ENCODE data around the gene IFNK. TPM values are rescaled to one million over a fixed set of nuclear protein-coding genes. Genes with fewer than 3 reads are reported as not detected.

The IFNK gene
- total and polyA plus RNA-seq, 2 experiments from 2014 or later = not detected

DNA sequence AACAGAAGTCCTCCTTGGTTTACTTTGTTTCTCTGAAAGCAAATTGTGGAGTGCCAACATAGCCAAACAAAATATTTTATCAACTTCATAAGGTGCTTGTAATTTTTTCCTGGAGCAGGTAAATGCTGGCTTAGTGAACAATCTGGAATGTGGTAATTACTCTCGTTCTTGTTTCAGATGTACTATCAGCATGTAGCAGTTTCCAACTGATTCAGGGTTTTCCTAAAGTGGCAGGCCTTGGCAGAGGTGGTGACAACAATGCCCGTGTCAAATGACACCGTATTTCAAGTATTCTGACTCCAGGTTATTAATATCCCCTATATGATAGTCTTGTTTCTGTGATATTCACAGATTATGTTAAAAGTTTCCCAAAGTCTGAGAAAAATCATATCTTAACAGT, 48.0 kb downstream of the IFNK start (continued):
- TF ChIP-seq, protein P1, sequence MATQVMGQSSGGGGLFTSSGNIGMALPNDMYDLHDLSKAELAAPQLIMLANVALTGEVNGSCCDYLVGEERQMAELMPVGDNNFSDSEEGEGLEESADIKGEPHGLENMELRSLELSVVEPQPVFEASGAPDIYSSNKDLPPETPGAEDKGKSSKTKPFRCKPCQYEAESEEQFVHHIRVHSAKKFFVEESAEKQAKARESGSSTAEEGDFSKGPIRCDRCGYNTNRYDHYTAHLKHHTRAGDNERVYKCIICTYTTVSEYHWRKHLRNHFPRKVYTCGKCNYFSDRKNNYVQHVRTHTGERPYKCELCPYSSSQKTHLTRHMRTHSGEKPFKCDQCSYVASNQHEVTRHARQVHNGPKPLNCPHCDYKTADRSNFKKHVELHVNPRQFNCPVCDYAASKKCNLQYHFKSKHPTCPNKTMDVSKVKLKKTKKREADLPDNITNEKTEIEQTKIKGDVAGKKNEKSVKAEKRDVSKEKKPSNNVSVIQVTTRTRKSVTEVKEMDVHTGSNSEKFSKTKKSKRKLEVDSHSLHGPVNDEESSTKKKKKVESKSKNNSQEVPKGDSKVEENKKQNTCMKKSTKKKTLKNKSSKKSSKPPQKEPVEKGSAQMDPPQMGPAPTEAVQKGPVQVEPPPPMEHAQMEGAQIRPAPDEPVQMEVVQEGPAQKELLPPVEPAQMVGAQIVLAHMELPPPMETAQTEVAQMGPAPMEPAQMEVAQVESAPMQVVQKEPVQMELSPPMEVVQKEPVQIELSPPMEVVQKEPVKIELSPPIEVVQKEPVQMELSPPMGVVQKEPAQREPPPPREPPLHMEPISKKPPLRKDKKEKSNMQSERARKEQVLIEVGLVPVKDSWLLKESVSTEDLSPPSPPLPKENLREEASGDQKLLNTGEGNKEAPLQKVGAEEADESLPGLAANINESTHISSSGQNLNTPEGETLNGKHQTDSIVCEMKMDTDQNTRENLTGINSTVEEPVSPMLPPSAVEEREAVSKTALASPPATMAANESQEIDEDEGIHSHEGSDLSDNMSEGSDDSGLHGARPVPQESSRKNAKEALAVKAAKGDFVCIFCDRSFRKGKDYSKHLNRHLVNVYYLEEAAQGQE (IDR thresholded peaks at IDR 0.05; ENCODE audit: unreplicated experiment) = no peak
- no peak for TF ChIP-seq ZNF114 (CRISPR knock-in tag; IDR thresholded peaks at IDR 0.05)
- TF ChIP-seq, protein P2, sequence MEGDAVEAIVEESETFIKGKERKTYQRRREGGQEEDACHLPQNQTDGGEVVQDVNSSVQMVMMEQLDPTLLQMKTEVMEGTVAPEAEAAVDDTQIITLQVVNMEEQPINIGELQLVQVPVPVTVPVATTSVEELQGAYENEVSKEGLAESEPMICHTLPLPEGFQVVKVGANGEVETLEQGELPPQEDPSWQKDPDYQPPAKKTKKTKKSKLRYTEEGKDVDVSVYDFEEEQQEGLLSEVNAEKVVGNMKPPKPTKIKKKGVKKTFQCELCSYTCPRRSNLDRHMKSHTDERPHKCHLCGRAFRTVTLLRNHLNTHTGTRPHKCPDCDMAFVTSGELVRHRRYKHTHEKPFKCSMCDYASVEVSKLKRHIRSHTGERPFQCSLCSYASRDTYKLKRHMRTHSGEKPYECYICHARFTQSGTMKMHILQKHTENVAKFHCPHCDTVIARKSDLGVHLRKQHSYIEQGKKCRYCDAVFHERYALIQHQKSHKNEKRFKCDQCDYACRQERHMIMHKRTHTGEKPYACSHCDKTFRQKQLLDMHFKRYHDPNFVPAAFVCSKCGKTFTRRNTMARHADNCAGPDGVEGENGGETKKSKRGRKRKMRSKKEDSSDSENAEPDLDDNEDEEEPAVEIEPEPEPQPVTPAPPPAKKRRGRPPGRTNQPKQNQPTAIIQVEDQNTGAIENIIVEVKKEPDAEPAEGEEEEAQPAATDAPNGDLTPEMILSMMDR (conservative IDR thresholded peaks at IDR 0.05; ENCODE audit: low read depth in 2 of 2) = no peak

DNA sequence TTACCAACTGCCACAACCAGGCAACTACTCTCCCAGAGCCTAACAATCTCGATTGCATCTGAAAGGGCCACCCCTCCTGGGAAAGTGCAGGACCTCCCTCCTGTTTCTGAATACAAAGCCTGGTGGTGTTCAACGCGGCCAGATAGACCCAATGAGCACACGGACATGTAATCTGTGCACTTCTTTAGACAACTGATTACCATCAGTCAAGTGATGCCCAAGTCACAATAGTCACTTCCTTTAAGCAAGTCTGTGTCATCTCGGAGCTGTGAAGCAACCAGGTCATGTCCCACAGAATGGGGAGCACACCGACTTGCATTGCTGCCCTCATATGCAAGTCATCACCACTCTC, 48.5 kb downstream of the IFNK start:
- H3K9me2 ChIP-seq (ENCODE audit: insufficient read depth) = no peaks in the 10 kb centered on the region
- peak overlapping the region; percentile 90 for H3K4me3 Mint-ChIP-seq
- peaks cover 4% of the 10 kb centered on the region; the same call in 1 of the 3 replicates for H3K36me3 Mint-ChIP-seq (ENCODE audit: low read depth)
- TF ChIP-seq ZNF331 (CRISPR knock-in tag; IDR thresholded peaks at IDR 0.05; ENCODE audit: low read depth) = no peak
- TF ChIP-seq EZH2phosphoT487 (IDR thresholded peaks at IDR 0.05; ENCODE audit: unreplicated experiment) = no peak
- TF ChIP-seq, protein P2 (conservative IDR thresholded peaks at IDR 0.05; ENCODE audit: low read depth in 2 of 2) = no peak
- no peak for TF ChIP-seq POLR2AphosphoS5 (IDR thresholded peaks at IDR 0.05; ENCODE audit: low read depth)
- no peak for TF ChIP-seq EZH2 (IDR thresholded peaks at IDR 0.05; ENCODE audit: low read depth, unreplicated experiment)
- no peak for TF ChIP-seq JUNB (IDR thresholded peaks at IDR 0.05; ENCODE audit: unreplicated experiment)
- TF ChIP-seq NANOG (IDR thresholded peaks at IDR 0.05; ENCODE audit: borderline replicate concordance) = no peak
- TF ChIP-seq, protein P3, sequence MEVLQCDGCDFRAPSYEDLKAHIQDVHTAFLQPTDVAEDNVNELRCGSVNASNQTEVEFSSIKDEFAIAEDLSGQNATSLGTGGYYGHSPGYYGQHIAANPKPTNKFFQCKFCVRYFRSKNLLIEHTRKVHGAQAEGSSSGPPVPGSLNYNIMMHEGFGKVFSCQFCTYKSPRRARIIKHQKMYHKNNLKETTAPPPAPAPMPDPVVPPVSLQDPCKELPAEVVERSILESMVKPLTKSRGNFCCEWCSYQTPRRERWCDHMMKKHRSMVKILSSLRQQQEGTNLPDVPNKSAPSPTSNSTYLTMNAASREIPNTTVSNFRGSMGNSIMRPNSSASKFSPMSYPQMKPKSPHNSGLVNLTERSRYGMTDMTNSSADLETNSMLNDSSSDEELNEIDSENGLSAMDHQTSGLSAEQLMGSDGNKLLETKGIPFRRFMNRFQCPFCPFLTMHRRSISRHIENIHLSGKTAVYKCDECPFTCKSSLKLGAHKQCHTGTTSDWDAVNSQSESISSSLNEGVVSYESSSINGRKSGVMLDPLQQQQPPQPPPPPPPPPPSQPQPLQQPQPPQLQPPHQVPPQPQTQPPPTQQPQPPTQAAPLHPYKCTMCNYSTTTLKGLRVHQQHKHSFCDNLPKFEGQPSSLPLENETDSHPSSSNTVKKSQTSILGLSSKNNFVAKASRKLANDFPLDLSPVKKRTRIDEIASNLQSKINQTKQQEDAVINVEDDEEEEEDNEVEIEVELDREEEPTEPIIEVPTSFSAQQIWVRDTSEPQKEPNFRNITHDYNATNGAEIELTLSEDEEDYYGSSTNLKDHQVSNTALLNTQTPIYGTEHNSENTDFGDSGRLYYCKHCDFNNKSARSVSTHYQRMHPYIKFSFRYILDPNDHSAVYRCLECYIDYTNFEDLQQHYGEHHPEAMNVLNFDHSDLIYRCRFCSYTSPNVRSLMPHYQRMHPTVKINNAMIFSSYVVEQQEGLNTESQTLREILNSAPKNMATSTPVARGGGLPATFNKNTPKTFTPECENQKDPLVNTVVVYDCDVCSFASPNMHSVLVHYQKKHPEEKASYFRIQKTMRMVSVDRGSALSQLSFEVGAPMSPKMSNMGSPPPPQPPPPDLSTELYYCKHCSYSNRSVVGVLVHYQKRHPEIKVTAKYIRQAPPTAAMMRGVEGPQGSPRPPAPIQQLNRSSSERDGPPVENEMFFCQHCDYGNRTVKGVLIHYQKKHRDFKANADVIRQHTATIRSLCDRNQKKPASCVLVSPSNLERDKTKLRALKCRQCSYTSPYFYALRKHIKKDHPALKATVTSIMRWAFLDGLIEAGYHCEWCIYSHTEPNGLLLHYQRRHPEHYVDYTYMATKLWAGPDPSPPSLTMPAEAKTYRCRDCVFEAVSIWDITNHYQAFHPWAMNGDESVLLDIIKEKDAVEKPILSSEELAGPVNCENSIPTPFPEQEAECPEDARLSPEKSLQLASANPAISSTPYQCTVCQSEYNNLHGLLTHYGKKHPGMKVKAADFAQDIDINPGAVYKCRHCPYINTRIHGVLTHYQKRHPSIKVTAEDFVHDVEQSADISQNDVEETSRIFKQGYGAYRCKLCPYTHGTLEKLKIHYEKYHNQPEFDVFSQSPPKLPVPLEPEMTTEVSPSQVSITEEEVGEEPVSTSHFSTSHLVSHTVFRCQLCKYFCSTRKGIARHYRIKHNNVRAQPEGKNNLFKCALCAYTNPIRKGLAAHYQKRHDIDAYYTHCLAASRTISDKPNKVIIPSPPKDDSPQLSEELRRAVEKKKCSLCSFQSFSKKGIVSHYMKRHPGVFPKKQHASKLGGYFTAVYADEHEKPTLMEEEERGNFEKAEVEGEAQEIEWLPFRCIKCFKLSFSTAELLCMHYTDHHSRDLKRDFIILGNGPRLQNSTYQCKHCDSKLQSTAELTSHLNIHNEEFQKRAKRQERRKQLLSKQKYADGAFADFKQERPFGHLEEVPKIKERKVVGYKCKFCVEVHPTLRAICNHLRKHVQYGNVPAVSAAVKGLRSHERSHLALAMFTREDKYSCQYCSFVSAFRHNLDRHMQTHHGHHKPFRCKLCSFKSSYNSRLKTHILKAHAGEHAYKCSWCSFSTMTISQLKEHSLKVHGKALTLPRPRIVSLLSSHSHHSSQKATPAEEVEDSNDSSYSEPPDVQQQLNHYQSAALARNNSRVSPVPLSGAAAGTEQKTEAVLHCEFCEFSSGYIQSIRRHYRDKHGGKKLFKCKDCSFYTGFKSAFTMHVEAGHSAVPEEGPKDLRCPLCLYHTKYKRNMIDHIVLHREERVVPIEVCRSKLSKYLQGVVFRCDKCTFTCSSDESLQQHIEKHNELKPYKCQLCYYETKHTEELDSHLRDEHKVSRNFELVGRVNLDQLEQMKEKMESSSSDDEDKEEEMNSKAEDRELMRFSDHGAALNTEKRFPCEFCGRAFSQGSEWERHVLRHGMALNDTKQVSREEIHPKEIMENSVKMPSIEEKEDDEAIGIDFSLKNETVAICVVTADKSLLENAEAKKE (CRISPR knock-in tag; IDR thresholded peaks at IDR 0.05) = no peak
- peak overlapping the region; percentile 95 for H3K27ac Mint-ChIP-seq
- H3K4me1 ChIP-seq (ENCODE audit: insufficient read depth) = peaks cover 10% of the 10 kb centered on the region; the same call in 1 of the 2 replicates
- no peaks in the 10 kb centered on the region for H3F3A ChIP-seq (replicated peaks; ENCODE audit: low read depth)
- peak; percentile 63 for DNase-seq (ENCODE audit: low spot score)
- peaks cover 3% of the 10 kb centered on the region; the same call in 1 of the 3 replicates for H3K9me3 Mint-ChIP-seq
- H3K4me1 Mint-ChIP-seq = peaks cover 18% of the 10 kb centered on the region
- H2AFZ ChIP-seq = peak overlapping the region; percentile 78
- peaks cover 8% of the 10 kb centered on the region; the same call in 1 of the 2 replicates for H4K20me1 ChIP-seq (replicated peaks; ENCODE audit: insufficient read depth)
- peak overlapping the region; percentile 89 for H3K27ac ChIP-seq (ENCODE audit: low read depth)
- peaks cover 8% of the 10 kb centered on the region for H3K27me3 ChIP-seq (ENCODE audit: insufficient read depth)
- ATAC-seq = peak; percentile 43
- H3K36me3 ChIP-seq (ENCODE audit: insufficient read depth) = no peaks in the 10 kb centered on the region
- H3K4me2 ChIP-seq = peak overlapping the region; percentile 86
- peaks cover 45% of the 10 kb centered on the region for H3K79me2 ChIP-seq (replicated peaks; ENCODE audit: insufficient read depth)
- peaks cover 10% of the 10 kb centered on the region for H3K27me3 Mint-ChIP-seq (ENCODE audit: insufficient read depth, low read depth, poor library complexity)
- peak overlapping the region; percentile 89 for H3K4me3 ChIP-seq
